DND-41 (cell line): ENCODE data around the gene SLC25A21.

ENCODE experiments used
- ATAC-seq: fragments of 200-7000 bp; cut with Tn5 transposase; 3 replicates; pipeline ENCODE4 v1.9.1; 2021; ENCODE audit warnings: low read depth; ENCODE audit not compliant: insufficient read depth
- DNase-seq: peaks from one replicate; pipeline ENCODE4 v3.0.0-alpha.2; 2020
- H2AFZ ChIP-seq: 2 replicates; pipeline ENCODE4 v1.6.0; 2012; ENCODE audit warnings: low read depth, low read length
- H3K27ac ChIP-seq: 2 replicates; pipeline ENCODE4 v1.5.1; 2012; ENCODE audit warnings: low read length, inconsistent platforms
- H3K27me3 ChIP-seq: fragments of 200-600 bp; sonication (generic); 2 replicates; pipeline ENCODE4 v1.6.0; 2012; ENCODE audit warnings: low read length, mild to moderate bottlenecking, inconsistent platforms; ENCODE audit not compliant: insufficient read depth, poor library complexity
- H3K36me3 ChIP-seq: 2 replicates; pipeline ENCODE4 v1.5.1; 2012; ENCODE audit warnings: low read length, inconsistent platforms; ENCODE audit not compliant: insufficient read depth
- H3K4me1 ChIP-seq: 2 replicates; pipeline ENCODE4 v1.5.1; 2012; ENCODE audit warnings: mild to moderate bottlenecking, low read length; ENCODE audit not compliant: insufficient read depth
- H3K4me2 ChIP-seq: 2 replicates; pipeline ENCODE4 v1.6.0; 2012; ENCODE audit warnings: mild to moderate bottlenecking, moderate library complexity, low read length, inconsistent platforms; ENCODE audit not compliant: insufficient read depth
- H3K4me3 ChIP-seq, 2 experiments: fragments of 200-600 bp in 1 of 2; shearing (Covaris generic) in 1 of 2; 2 replicates each; pipeline ENCODE4 v1.5.1; 2012 to 2016; ENCODE audit warnings: inconsistent platforms in 2 of 2, low read length in 2 of 2, mild to moderate bottlenecking in 2 of 2, low read depth in 1 of 2, moderate library complexity in 1 of 2
- H3K79me2 ChIP-seq: 2 replicates; pipeline ENCODE4 v1.6.0; 2012; ENCODE audit warnings: low read length, inconsistent platforms; ENCODE audit not compliant: insufficient read depth
- H3K9ac ChIP-seq: 2 replicates; pipeline ENCODE4 v1.6.0; 2012; ENCODE audit warnings: low read depth, mild to moderate bottlenecking, inconsistent platforms, low read length, moderate library complexity
- H3K9me3 ChIP-seq: 2 replicates; pipeline ENCODE4 v1.5.1; 2012; ENCODE audit warnings: low read length, moderate library complexity, mild to moderate bottlenecking, inconsistent platforms; ENCODE audit not compliant: insufficient read depth, severe bottlenecking
- H4K20me1 ChIP-seq: 2 replicates; pipeline ENCODE4 v1.6.0; 2012; ENCODE audit warnings: low read length; ENCODE audit not compliant: insufficient read depth
- EZH2 ChIP-seq: IDR thresholded peaks from 3 replicates; pipeline ENCODE4 v1.6.1; 2012; ENCODE audit warnings: borderline replicate concordance, low read depth, mild to moderate bottlenecking, moderate library complexity, low read length, inconsistent platforms; ENCODE audit not compliant: severe bottlenecking
- TF ChIP-seq, protein P1 (sequence below): IDR thresholded peaks from 2 replicates; pipeline ENCODE4 v1.5.1; 2012; ENCODE audit warnings: borderline replicate concordance, low read length, moderate library complexity, mild to moderate bottlenecking; ENCODE audit not compliant: poor library complexity, severe bottlenecking; ENCODE audit errors: extremely low read depth

Gene SLC25A21

GRCh38 chr14:36660736-36661505 lies 511.5 kb downstream of the SLC25A21 start:
- Histone ChIP-seq H3K27me3 (no peaks in the 10 kb centered on the region), H3K36me3 (no peaks in the 10 kb centered on the region), H4K20me1 (no peaks in the 10 kb centered on the region), H3K4me1 (peaks cover 13% of the 10 kb centered on the region), H3K9me3 (peaks cover 3% of the 10 kb centered on the region), H2AFZ (0 out of 2 replicates have a peak overlapping the region, but pooled peaks have one; percentile 7), H3K79me2 (no peaks in the 10 kb centered on the region), H3K4me2 (no peak overlapping the region), H3K9ac (no peak overlapping the region), H3K4me3 (no peak overlapping the region), H3K27ac (no peak overlapping the region)
- ATAC-seq (no peak), DNase-seq (no peak)
- TF ChIP-seq EZH2: no peak
- TF ChIP-seq, protein P1, sequence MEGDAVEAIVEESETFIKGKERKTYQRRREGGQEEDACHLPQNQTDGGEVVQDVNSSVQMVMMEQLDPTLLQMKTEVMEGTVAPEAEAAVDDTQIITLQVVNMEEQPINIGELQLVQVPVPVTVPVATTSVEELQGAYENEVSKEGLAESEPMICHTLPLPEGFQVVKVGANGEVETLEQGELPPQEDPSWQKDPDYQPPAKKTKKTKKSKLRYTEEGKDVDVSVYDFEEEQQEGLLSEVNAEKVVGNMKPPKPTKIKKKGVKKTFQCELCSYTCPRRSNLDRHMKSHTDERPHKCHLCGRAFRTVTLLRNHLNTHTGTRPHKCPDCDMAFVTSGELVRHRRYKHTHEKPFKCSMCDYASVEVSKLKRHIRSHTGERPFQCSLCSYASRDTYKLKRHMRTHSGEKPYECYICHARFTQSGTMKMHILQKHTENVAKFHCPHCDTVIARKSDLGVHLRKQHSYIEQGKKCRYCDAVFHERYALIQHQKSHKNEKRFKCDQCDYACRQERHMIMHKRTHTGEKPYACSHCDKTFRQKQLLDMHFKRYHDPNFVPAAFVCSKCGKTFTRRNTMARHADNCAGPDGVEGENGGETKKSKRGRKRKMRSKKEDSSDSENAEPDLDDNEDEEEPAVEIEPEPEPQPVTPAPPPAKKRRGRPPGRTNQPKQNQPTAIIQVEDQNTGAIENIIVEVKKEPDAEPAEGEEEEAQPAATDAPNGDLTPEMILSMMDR: no peak

- Histone ChIP-seq H3K79me2 (no peaks in the 10 kb centered on the region), H3K9ac (no peak overlapping the region), H3K27ac (no peak overlapping the region), H4K20me1 (no peaks in the 10 kb centered on the region), H3K4me3 (no peak overlapping the region), H3K4me2 (no peak overlapping the region), H3K27me3 (no peaks in the 10 kb centered on the region), H2AFZ (0 out of 2 replicates have a peak overlapping the region, but pooled peaks have one; percentile 7), H3K4me1 (peaks cover 5% of the 10 kb centered on the region), H3K36me3 (no peaks in the 10 kb centered on the region), H3K9me3 (peaks cover 8% of the 10 kb centered on the region)
- no peak for TF ChIP-seq EZH2
- TF ChIP-seq, protein P1: no peak
- ATAC-seq (no peak), DNase-seq (no peak)
Measured at GRCh38 chr14:36659822-36660735, 512.3 kb downstream of the SLC25A21 start.

GRCh38 chr14:36659010-36659821 lies 513.2 kb downstream of the SLC25A21 start:
- no peak overlapping the region for H3K27ac ChIP-seq
- TF ChIP-seq EZH2: no peak
- peaks cover 14% of the 10 kb centered on the region for H3K9me3 ChIP-seq
- no peaks in the 10 kb centered on the region for H3K4me1 ChIP-seq
- H4K20me1 ChIP-seq: no peaks in the 10 kb centered on the region
- DNase-seq: no peak
- no peaks in the 10 kb centered on the region for H3K27me3 ChIP-seq
- ATAC-seq: no peak
- H3K4me3 ChIP-seq: no peak overlapping the region
- no peak overlapping the region for H3K9ac ChIP-seq
- H3K4me2 ChIP-seq: no peak overlapping the region
- no peaks in the 10 kb centered on the region for H3K79me2 ChIP-seq
- no peak overlapping the region for H2AFZ ChIP-seq
- H3K36me3 ChIP-seq: no peaks in the 10 kb centered on the region
